HG03469 (cell line): ENCODE measurements around the gene BHLHE41.

ENCODE experiments used
- ATAC-seq: cut with Tn5 transposase; IDR thresholded peaks from one replicate; pipeline ENCODE4 v1.9.1; 2021; ENCODE audit warnings: mild to moderate bottlenecking, moderate library complexity, moderate number of reproducible peaks; ENCODE audit not compliant: unreplicated experiment

BHLHE41 gene

DNA sequence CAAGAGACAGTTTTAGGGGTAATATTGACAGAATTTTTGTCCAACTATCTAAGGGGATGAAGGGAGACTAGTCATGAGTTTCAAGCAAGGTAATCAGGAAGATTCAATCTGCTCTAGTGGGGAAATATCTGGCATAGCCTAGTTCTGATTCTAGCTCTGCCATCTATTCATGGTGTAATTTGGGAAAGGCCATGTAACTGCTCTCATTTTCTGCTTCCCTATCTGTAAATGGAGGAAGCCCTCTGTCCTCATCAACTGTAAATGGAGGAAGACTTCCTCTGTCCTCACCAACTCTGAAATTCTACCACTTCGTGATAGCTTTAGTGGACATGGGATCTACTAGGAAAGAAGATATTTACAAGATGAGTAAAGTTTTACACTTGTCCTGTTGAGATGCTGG, 37.9 kb downstream of the BHLHE41 start:
- no peak for ATAC-seq

DNA sequence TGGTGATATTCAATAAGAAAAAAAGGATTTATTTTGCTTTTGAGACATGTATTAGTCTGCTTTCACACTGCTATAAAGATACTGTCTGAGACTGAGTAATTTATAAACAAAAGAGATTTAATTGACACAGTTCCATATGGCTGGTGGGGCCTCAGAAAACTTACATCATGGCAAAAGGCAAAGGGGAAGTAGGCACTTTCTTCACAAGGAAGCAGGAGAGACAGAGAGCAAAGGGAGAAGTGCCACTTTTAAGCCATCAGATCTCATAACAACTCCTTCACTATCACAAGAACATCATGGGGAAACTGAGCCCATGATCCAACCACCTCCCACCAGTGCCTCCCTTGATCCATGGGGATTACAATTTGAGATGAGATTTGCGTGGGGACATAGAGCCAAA, 43.9 kb downstream of the BHLHE41 start:
- ATAC-seq: no peak

DNA sequence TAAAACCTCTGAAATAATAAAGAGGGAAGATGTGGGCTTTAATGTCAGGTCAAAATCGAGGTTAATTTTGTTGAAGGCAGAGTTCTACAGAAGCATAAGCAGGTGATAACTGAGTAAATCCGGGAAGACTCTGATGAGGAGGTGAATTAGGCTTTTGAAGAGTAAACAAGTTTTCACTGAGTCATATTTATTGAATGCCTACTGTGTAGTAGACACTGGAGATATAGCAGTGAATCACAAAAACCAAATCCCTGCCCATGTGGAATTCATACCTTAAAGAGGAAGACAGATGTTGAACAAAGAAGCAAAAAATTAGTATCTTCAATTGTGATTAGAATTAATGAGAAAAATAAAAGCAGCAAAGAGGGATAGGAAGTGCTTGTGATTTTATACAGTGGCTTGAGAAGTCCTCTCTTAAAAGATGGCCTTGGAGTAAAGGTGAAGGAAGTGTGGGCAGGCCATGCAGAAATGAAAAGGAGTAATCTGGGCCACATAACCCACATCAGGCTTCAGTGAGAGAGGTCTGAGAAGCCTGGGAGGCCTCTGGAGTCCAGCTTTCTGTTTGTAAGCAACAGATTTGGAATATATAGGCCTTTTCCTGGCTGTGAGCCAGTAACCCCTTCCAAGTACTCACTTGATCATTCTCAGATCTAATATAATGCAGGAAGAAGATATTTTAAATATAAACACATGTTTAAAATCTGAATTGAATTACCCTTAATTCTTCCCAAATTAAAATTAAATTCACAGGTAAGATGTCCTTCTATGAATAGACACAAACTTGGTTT, 46.7 kb downstream of the BHLHE41 start:
- ATAC-seq: no peak
